GM12878 (cell line): Measurements from ENCODE around the gene FCRLB. TPM values are rescaled to one million over a fixed set of nuclear protein-coding genes. Genes with fewer than 3 reads are reported as not detected.

Source experiments
- ATF2 ChIP-seq: IDR thresholded peaks from 2 replicates; pipeline ENCODE4 v1.6.1; 2012; ENCODE audit warnings: low read length, inconsistent platforms
- CHD2 ChIP-seq: IDR thresholded peaks from 2 replicates; pipeline ENCODE4 v1.6.1; 2011; ENCODE audit warnings: low read depth, low read length, improper control_type of control experiment, borderline replicate concordance
- E4F1 ChIP-seq: fragments of 450-650 bp; IDR thresholded peaks from 2 replicates; pipeline ENCODE4 v1.6.1; 2018; ENCODE audit warnings: borderline replicate concordance, mild to moderate bottlenecking; ENCODE audit not compliant: partially characterized antibody
- EP300 ChIP-seq, 2 experiments: fragments of 150-350 bp in 1 of 2; IDR thresholded peaks; 2 replicates each; pipeline ENCODE4 v1.6.1; 2011 to 2012; ENCODE audit warnings: low read depth in 2 of 2, low read length in 2 of 2, borderline replicate concordance in 1 of 2, improper control_type of control experiment in 1 of 2, inconsistent platforms in 1 of 2; ENCODE audit not compliant: control insufficient read depth in 1 of 2
- FOXK2 ChIP-seq: fragments of 450-650 bp; IDR thresholded peaks from 2 replicates; pipeline ENCODE4 v1.6.1; 2017; ENCODE audit warnings: mild to moderate bottlenecking, moderate library complexity
- HCFC1 ChIP-seq: fragments of 150-350 bp; IDR thresholded peaks from 2 replicates; pipeline ENCODE4 v1.6.1; 2014; ENCODE audit warnings: low read length
- HDAC2 ChIP-seq: fragments of 200-600 bp; sonication (generic); IDR thresholded peaks from 2 replicates; pipeline ENCODE4 v1.6.1; 2017
- KLF5 ChIP-seq: fragments of 450-650 bp; IDR thresholded peaks from 2 replicates; pipeline ENCODE4 v1.6.1; 2014; ENCODE audit warnings: mild to moderate bottlenecking; ENCODE audit not compliant: partially characterized antibody
- RAD21 ChIP-seq: IDR thresholded peaks from 2 replicates; pipeline ENCODE4 v1.6.1; 2011; ENCODE audit warnings: mild to moderate bottlenecking, low read depth, low read length, moderate library complexity; ENCODE audit not compliant: insufficient read depth
- RCOR1 ChIP-seq: conservative IDR thresholded peaks from 2 replicates; pipeline ENCODE4 v1.6.1; 2012; ENCODE audit warnings: low read depth, low read length, improper control_type of control experiment
- RELB ChIP-seq: fragments of 450-650 bp; IDR thresholded peaks from 2 replicates; pipeline ENCODE4 v1.6.1; 2017; ENCODE audit warnings: low read depth, mild to moderate bottlenecking, moderate library complexity
- RFX5 ChIP-seq: IDR thresholded peaks from 2 replicates; pipeline ENCODE4 v1.6.1; 2011; ENCODE audit warnings: low read depth, low read length, improper control_type of control experiment
- SMAD5 ChIP-seq: IDR thresholded peaks from 2 replicates; pipeline ENCODE4 v1.6.1; 2016; ENCODE audit warnings: antibody characterized with exemption, low read depth
- SMARCA5 ChIP-seq: fragments of 450-650 bp; IDR thresholded peaks from 2 replicates; pipeline ENCODE4 v1.6.1; 2017; ENCODE audit warnings: mild to moderate bottlenecking
- SMC3 ChIP-seq: IDR thresholded peaks from 2 replicates; pipeline ENCODE4 v1.6.1; 2011; ENCODE audit warnings: low read length, improper control_type of control experiment, borderline replicate concordance
- TBL1XR1 ChIP-seq: IDR thresholded peaks from 2 replicates; pipeline ENCODE4 v1.6.1; 2012; ENCODE audit warnings: low read depth, low read length, improper control_type of control experiment
- TCF12 ChIP-seq: IDR thresholded peaks from 2 replicates; pipeline ENCODE4 v1.6.1; 2011; ENCODE audit warnings: low read depth, mild to moderate bottlenecking, low read length
- ZBED1 ChIP-seq: IDR thresholded peaks from 2 replicates; pipeline ENCODE4 v1.6.1; 2016; ENCODE audit warnings: borderline replicate concordance
- ZNF207 ChIP-seq: fragments of 450-650 bp; IDR thresholded peaks from 2 replicates; pipeline ENCODE4 v1.6.1; 2014; ENCODE audit warnings: antibody characterized with exemption, mild to moderate bottlenecking, borderline replicate concordance
- ZNF24 ChIP-seq: fragments of 450-650 bp; IDR thresholded peaks from 2 replicates; pipeline ENCODE4 v1.6.1; 2017; ENCODE audit warnings: antibody characterized with exemption, mild to moderate bottlenecking
- polyA plus RNA-seq, 11 experiments: library from polyadenylated mRNA; depleted of rRNA in 4 of 11; unstranded in 6 of 11; stranded (reverse) in 5 of 11; fragments of >200 nt; fragmentation: Nextera tagmentation in 4 of 11; fragmentation: Illumina TruSeq in 1 of 11; extraction: Ambion mirVana in 4 of 11; extraction: Trizol in 1 of 11; gene quantifications; 1 replicate in 1 of 11; 2 replicates in 10 of 11; pipeline versions ENCODE4 v1.2.1 to v1.2.3, GENCODE V29; 2011 to 2016; ENCODE audit warnings: inconsistent platforms in 2 of 11, missing spikeins in 2 of 11, low read depth in 1 of 11
- total RNA-seq, 4 experiments: library from RNA; depleted of rRNA in 3 of 4; stranded (reverse); fragments of >200 nt in 3 of 4; fragmentation: Illumina TruSeq in 1 of 4; extraction: Trizol in 1 of 4; gene quantifications; 2 replicates each; pipeline versions ENCODE4 v1.2.1 to v1.2.3, GENCODE V29; 2013 to 2021
- TF ChIP-seq, protein P1 (sequence below): IDR thresholded peaks from 2 replicates; pipeline ENCODE4 v1.6.1; 2012; ENCODE audit warnings: low read depth, low read length, improper control_type of control experiment
- TF ChIP-seq, protein P2 (sequence below): IDR thresholded peaks from 2 replicates; pipeline ENCODE4 v1.6.1; 2011; ENCODE audit warnings: low read depth, mild to moderate bottlenecking, low read length, moderate library complexity, borderline replicate concordance; ENCODE audit errors: extremely low read depth

FCRLB gene
- total and polyA plus RNA-seq, 10 of the 15 experiments (the other 5 are each of a cell fraction or from before 2014, with no cell fraction given) = 0.55 to 11.7 (median 5.6) TPM

DNA sequence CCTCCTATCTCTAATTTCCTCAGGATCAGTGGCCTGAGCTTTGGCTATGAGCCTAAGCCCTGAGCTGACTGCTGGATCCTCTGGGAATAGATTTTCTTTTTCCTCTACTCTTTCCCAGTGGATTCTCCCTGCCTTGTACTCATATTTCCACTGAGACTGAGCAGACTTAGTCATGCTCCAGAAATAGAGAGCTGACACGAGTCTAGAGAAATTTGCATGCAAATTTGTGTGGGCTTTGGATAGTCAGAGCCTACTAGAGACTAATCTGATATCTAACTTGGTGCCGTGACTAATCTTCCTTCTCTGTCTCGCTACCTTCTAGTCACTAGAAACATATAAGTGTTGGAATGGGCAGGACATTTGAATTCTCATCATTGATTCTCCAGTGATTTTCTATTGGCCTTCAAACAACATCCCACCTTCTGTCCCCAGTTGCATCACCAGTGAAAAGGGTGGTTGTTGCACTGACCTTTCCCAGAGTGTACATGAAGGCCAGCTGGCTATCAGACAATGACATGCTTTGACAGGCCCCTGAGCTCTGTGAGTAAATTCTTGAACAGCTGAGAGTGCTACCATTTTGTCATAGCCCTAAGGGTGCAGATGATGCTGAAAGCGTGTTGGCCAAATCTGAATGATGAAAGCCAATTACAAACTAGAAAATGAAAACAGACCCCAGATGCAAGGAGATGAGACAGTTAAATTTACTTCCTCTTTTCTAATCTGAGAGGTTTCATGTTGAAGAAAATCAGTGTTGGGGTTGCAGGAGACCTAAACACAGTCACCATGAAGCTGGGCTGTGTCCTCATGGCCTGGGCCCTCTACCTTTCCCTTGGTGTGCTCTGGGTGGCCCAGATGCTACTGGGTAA, 14.6 kb upstream of the FCRLB start, which contains the start of gene FCRLA (continued):
- TF ChIP-seq SMARCA5 = peak; percentile 88; the same call in 1 of the 2 replicates
- TF ChIP-seq, protein P1, sequence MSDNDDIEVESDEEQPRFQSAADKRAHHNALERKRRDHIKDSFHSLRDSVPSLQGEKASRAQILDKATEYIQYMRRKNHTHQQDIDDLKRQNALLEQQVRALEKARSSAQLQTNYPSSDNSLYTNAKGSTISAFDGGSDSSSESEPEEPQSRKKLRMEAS = no peak
- no peak for TF ChIP-seq RFX5
- TF ChIP-seq ZBED1 = peak; percentile 76
- no peak for TF ChIP-seq CHD2
- TF ChIP-seq TCF12 = peak; percentile 52; the same call in 1 of the 2 replicates
- peak; percentile 95 for TF ChIP-seq SMAD5
- no peak for TF ChIP-seq HCFC1
- no peak for TF ChIP-seq KLF5
- TF ChIP-seq, protein P2, sequence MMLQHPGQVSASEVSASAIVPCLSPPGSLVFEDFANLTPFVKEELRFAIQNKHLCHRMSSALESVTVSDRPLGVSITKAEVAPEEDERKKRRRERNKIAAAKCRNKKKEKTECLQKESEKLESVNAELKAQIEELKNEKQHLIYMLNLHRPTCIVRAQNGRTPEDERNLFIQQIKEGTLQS = peak; percentile 62; the same call in 1 of the 2 replicates
- TF ChIP-seq RAD21 = no peak
- no peak for TF ChIP-seq E4F1
- no peak for TF ChIP-seq ZNF207
- TF ChIP-seq SMC3 = no peak
- TF ChIP-seq ZNF24 = no peak
- TF ChIP-seq ATF2 = peak; percentile 93
- TF ChIP-seq TBL1XR1 = no peak
- peak; percentile 66 for TF ChIP-seq RELB
- no peak for TF ChIP-seq FOXK2
- peak in 1 of 2 experiments; percentile 72; a peak in 2 of 4 replicates for TF ChIP-seq EP300 (IDR thresholded peaks at IDR 0.05; ENCODE audit: borderline replicate concordance in 1 of 2, control insufficient read depth in 1 of 2, low read depth in 2 of 2, low read length in 2 of 2)
- no peak for TF ChIP-seq RCOR1
- TF ChIP-seq HDAC2 = no peak
